GM12874 (cell line): ENCODE data around the gene CSKMT.

ENCODE experiments used
- CTCF ChIP-seq: IDR thresholded peaks from 2 replicates; pipeline ENCODE4 v1.5.1; 2011; ENCODE audit warnings: low read depth, mild to moderate bottlenecking, control low read depth, low read length, moderate library complexity; ENCODE audit not compliant: insufficient read depth

Gene CSKMT

GRCh38 chr11:62707277-62707861, 42.3 kb downstream of the CSKMT start, which contains the start of the genes BSCL2 and GNG3:
BSCL2 (minus strand) TSS chr11:62707424; CDS start chr11:62707195, 229 bp downstream.
GNG3 (plus strand) TSS chr11:62707676; CDS start chr11:62708296, 620 bp downstream.
- TF ChIP-seq CTCF, result no peak

- TF ChIP-seq CTCF, result no peak
Measured at GRCh38 chr11:62708392-62708791, 43.3 kb downstream of the CSKMT start.

- TF ChIP-seq CTCF, result no peak
Measured at GRCh38 chr11:62708793-62709192, 43.7 kb downstream of the CSKMT start.

GRCh38 chr11:62709247-62710000, 44.3 kb downstream of the CSKMT start:
- TF ChIP-seq CTCF, result no peak

- TF ChIP-seq CTCF, result no peak
Measured at GRCh38 chr11:62710001-62710345, 44.9 kb downstream of the CSKMT start.

GRCh38 chr11:62712276-62712812, 47.2 kb downstream of the CSKMT start:
- TF ChIP-seq CTCF, result no peak

GRCh38 chr11:62712861-62713260, 47.7 kb downstream of the CSKMT start:
- no peak for TF ChIP-seq CTCF
